Spleen (tissue), 11 donors: ENCODE results near the gene SEMA4A. TPM values are rescaled to one million over a fixed set of nuclear protein-coding genes. Genes with fewer than 3 reads are reported as not detected.
"Not testable (repeated sequence)": the region's sequence is repeated elsewhere in the genome, so short reads cannot be mapped to it uniquely, and the experiment has no call there.

Experiments
- DNase-seq: peaks from one replicate; pipeline ENCODE4 v3.0.0-alpha.2; 2020
- H3K27ac ChIP-seq, 8 donors: fragments of 200-600 bp; sonication (generic) in 7 of 8; 1 replicate in 4 of 8; 2 replicates in 4 of 8; pipeline versions ENCODE4 v1.5.0 to v1.8.0; 2016 to 2021; ENCODE audit warnings: inconsistent platforms in 4 of 8, mild to moderate bottlenecking in 4 of 8, moderate library complexity in 1 of 8
- H3K27me3 ChIP-seq, 7 donors: fragments of 200-600 bp; sonication (generic) in 6 of 7; replicated peaks in 1 of 7; 1 replicate in 4 of 7; 2 replicates in 3 of 7; pipeline versions ENCODE4 v1.5.0 to v1.8.0; 2016 to 2021; ENCODE audit warnings: inconsistent platforms in 3 of 7, mild to moderate bottlenecking in 1 of 7
- H3K36me3 ChIP-seq, 6 donors: fragments of 200-600 bp; sonication (generic) in 5 of 6; 1 replicate in 4 of 6; 2 replicates in 2 of 6; pipeline versions ENCODE4 v1.5.0 to v1.8.0; 2016 to 2021; ENCODE audit warnings: inconsistent platforms in 2 of 6
- H3K4me1 ChIP-seq, 6 donors: fragments of 200-600 bp; sonication (generic) in 5 of 6; 1 replicate in 3 of 6; 2 replicates in 3 of 6; pipeline versions ENCODE4 v1.5.0 to v1.8.0; 2016 to 2021; ENCODE audit warnings: inconsistent platforms in 3 of 6
- H3K4me3 ChIP-seq, 8 donors: fragments of 200-600 bp; sonication (generic) in 7 of 8; 1 replicate in 4 of 8; 2 replicates in 4 of 8; pipeline versions ENCODE4 v1.5.0 to v1.8.0; 2016 to 2021; ENCODE audit warnings: inconsistent platforms in 4 of 8, mild to moderate bottlenecking in 4 of 8, moderate library complexity in 2 of 8
- H3K9me3 ChIP-seq, 8 donors: fragments of 200-600 bp; sonication (generic) in 7 of 8; 1 replicate in 4 of 8; 2 replicates in 4 of 8; pipeline versions ENCODE4 v1.5.0 to v1.8.0; 2016 to 2021; ENCODE audit warnings: inconsistent platforms in 4 of 8
- CTCF ChIP-seq, 11 experiments: fragments of 200-600 bp in 7 of 11; fragments of 450-650 bp in 4 of 11; sonication (generic) in 4 of 11; IDR thresholded peaks in 8 of 11; conservative IDR thresholded peaks in 3 of 11; 1 replicate in 7 of 11; 2 replicates in 4 of 11; pipeline versions ENCODE4 v1.4.0 to v1.8.0; 2016 to 2021; ENCODE audit warnings: antibody characterized with exemption in 11 of 11, inconsistent platforms in 4 of 11, mild to moderate bottlenecking in 1 of 11
- POLR2A ChIP-seq, 3 donors: fragments of 450-650 bp; IDR thresholded peaks; one replicate each; pipeline ENCODE4 v1.5.1; 2017; ENCODE audit warnings: antibody characterized with exemption in 3 of 3, mild to moderate bottlenecking in 1 of 3
- POLR2AphosphoS5 ChIP-seq, 3 donors: sonication (generic); formaldehyde crosslinking; IDR thresholded peaks; one replicate each; pipeline ENCODE4 v1.5.1; 2017; ENCODE audit warnings: antibody characterized with exemption in 3 of 3
- WGBS, 5 donors: extraction: QIAGEN DNeasy Blood & Tissue Kit in 3 of 5; methylation state at CpG; one replicate each; pipeline versions ENCODE4 v1.1.5 to v1.1.7; 2013 to 2018; 5-methylcytosine and 5-hydroxymethylcytosine counted together
- intact Hi-C: fragments of 100-400 bp; cut with DNase I; formaldehyde crosslinking; loops from one replicate; pipeline ENCODE4 v1.15.0; 2023; ENCODE audit warnings: low total_unique reads
- polyA plus RNA-seq, 3 donors: library from polyadenylated mRNA; stranded (reverse); fragments of 200-250 nt; gene quantifications; one replicate each; pipeline ENCODE4 v1.2.1, GENCODE V29; 2013
- total RNA-seq, 7 donors: library from RNA; depleted of rRNA in 3 of 7; stranded (reverse); fragments of >200 nt in 3 of 7; fragmentation: NEBNext Ultra II Directional in 4 of 7; extraction: Animal tissue kit (Norgen Biotek cat#: 25700) in 4 of 7; gene quantifications; one replicate each; pipeline versions ENCODE4 v1.1.0 to v1.2.1, GENCODE V29; 2016 to 2021
- donor health status: healthy with polysubstance abuse.
- donor health status: DM: no; HTN: no; CAD: no; lungs with moderate emphysema.
- donor health status: DM: no; HTN: no; CAD: no.
- donor health status: Bipolar disorder and iron deficiency.
- donor health status: healthy.
- donor health status: DM: no; HTN: no; CAD: no.
- donor health status: DM: yes; HTN: yes; CAD: no.

SEMA4A gene
- total and polyA plus RNA-seq, 10 donors: 7.1 to 65.9 (median 33.2) TPM

GRCh38 chr1:156123356-156124196 is 29.8 kb upstream of the SEMA4A start:
- intact Hi-C loops: no loop called here
- peak; percentile 92 for DNase-seq
- H3K27me3 ChIP-seq: peaks cover 0 to 40% (median 0%) of the 10 kb centered on the region in 7 donors
- WGBS, 5 donors: 15 to 28% (median 25%) methylated on average over 11 to 14 of the region's 14 CpGs
- no peaks in the 10 kb centered on the region for H3K9me3 ChIP-seq
- peak; percentile 83 to 87 (median 86) for TF ChIP-seq POLR2AphosphoS5 (IDR thresholded peaks at IDR 0.05)
- no peak for TF ChIP-seq POLR2A (IDR thresholded peaks at IDR 0.05)
- TF ChIP-seq CTCF (IDR thresholded peaks at IDR 0.05 in 8 of 11, conservative IDR thresholded peaks at IDR 0.05 in 3 of 11): peak in 6 of 11 experiments; percentile 3 to 39 (median 16)
- H3K36me3 ChIP-seq: no peaks in the 10 kb centered on the region
- H3K4me3 ChIP-seq: peak overlapping the region in 3 of 8 donors; percentile 23 to 48 (median 24)
- peak overlapping the region; percentile 67 to 92 (median 82) for H3K27ac ChIP-seq
- H3K4me1 ChIP-seq: peaks cover 73 to 100% (median 94%) of the 10 kb centered on the region in 6 donors

GRCh38 chr1:156124557-156125483 is 28.6 kb upstream of the SEMA4A start:
- H3K9me3 ChIP-seq: no peaks in the 10 kb centered on the region
- H3K27ac ChIP-seq: peak overlapping the region; percentile 10 to 92 (median 82)
- peak overlapping the region in 2 of 8 donors; percentile 6 to 48 for H3K4me3 ChIP-seq
- TF ChIP-seq POLR2AphosphoS5 (IDR thresholded peaks at IDR 0.05) (peak in 2 of 3 donors; percentile 22 to 45), CTCF (IDR thresholded peaks at IDR 0.05 in 8 of 11, conservative IDR thresholded peaks at IDR 0.05 in 3 of 11) (no peak)
- H3K27me3 ChIP-seq: peaks cover 0 to 40% (median 0%) of the 10 kb centered on the region in 7 donors
- 59 to 77% (median 66%) methylated on average over 15 to 17 of the region's 17 CpGs for WGBS, 5 donors
- DNase-seq: no peak
- peaks cover 75 to 100% (median 94%) of the 10 kb centered on the region in 6 donors for H3K4me1 ChIP-seq
- no peaks in the 10 kb centered on the region for H3K36me3 ChIP-seq
- intact Hi-C loops: no loop called here

- intact Hi-C loops, H3K9me3 ChIP-seq, DNase-seq, H3K36me3 ChIP-seq, H3K4me3 ChIP-seq: not testable (repeated sequence)
- H3K27ac ChIP-seq: peak overlapping the region in 7 of 8 donors; percentile 69 to 92 (median 82)
- peaks cover 0 to 40% (median 0%) of the 10 kb centered on the region in 7 donors for H3K27me3 ChIP-seq
- H3K4me1 ChIP-seq: peaks cover 70 to 100% (median 93%) of the 10 kb centered on the region in 6 donors
- 91 to 94% (median 92%) methylated on average over 10 of the region's 10 CpGs for WGBS, 5 donors
These were observed 27.8 kb upstream of the SEMA4A start for GRCh38 chr1:156125544-156125943.

DNA sequence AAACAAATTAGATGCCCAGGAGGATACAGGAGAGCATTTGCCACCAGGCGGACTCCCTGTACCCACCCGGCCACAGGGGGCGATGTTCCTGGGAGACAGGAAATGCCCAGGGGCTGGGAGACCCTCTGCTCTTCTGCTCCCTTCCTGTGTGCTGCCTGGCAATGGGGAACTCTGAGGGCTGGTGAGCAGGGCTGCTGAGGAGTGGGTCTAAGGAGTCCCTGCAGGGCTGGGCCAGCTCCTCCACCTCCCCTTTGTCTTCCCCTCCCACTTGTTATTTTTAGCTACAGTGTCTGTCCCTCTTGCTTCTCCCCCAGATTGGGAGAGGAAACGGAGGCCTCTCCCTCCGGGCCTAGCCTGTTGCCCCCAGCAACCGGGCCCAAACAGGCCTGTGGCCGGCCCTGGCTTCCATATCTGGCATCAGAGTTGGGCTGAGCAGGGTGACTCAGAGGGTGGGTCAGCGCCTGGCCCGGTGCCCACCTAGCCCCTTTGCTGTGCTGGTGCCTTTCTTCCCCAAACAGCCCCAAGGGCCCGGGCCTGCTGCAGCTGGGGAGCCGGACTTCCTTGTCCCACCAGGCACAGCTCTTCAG is 27.2 kb upstream of the SEMA4A start:
- H3K27me3 ChIP-seq: peaks cover 0 to 38% (median 0%) of the 10 kb centered on the region in 7 donors
- peaks cover 64 to 100% (median 90%) of the 10 kb centered on the region in 6 donors for H3K4me1 ChIP-seq
- peak overlapping the region; percentile 46 to 92 (median 82) for H3K27ac ChIP-seq
- H3K4me3 ChIP-seq: peak overlapping the region in 2 of 8 donors; percentile 3 to 16
- intact Hi-C loops: no loop called here
- no peaks in the 10 kb centered on the region for H3K9me3 ChIP-seq
- TF ChIP-seq CTCF (IDR thresholded peaks at IDR 0.05 in 8 of 11, conservative IDR thresholded peaks at IDR 0.05 in 3 of 11): peak in 4 of 11 experiments; percentile 9 to 42 (median 24)
- peak; percentile 50 to 70 (median 70) for TF ChIP-seq POLR2AphosphoS5 (IDR thresholded peaks at IDR 0.05)
- TF ChIP-seq POLR2A (IDR thresholded peaks at IDR 0.05): no peak
- WGBS, 5 donors: 15 to 29% (median 16%) methylated on average over 9 to 11 of the region's 11 CpGs
- H3K36me3 ChIP-seq: peaks cover 0 to 8% (median 6%) of the 10 kb centered on the region in 6 donors
- peak; percentile 85 for DNase-seq
